AG04450 (cell line): ENCODE results near the gene KIF5A. TPM values are rescaled to one million over a fixed set of nuclear protein-coding genes. Genes with fewer than 3 reads are reported as not detected.

Experiments
- CTCF ChIA-PET: fragments of 300-600, 350-600 bp; formaldehyde crosslinking; extraction: SDS; loops from one replicate; lab custom pipeline; 2022; ENCODE audit warnings: antibody characterized with exemption, inconsistent platforms; lab: Charles Lee
- POLR2A ChIA-PET: fragments of 350-600 bp; formaldehyde crosslinking; extraction: SDS; loops from one replicate; lab custom pipeline; 2021; ENCODE audit warnings: antibody characterized with exemption, inconsistent platforms; lab: Yijun Ruan, JAX
- DNase-seq: peaks from one replicate; pipeline ENCODE4 v3.0.0-alpha.2; 2011; ENCODE audit warnings: low read depth, low spot score
- H3K27ac ChIP-seq: one replicate; pipeline ENCODE4 v1.5.1; 2012; ENCODE audit warnings: low read depth, low read length, control low read depth
- H3K27me3 ChIP-seq: one replicate; pipeline ENCODE4 v1.6.0; 2012; ENCODE audit warnings: low read length; ENCODE audit not compliant: control insufficient read depth, insufficient read depth
- H3K4me3 ChIP-seq: 2 replicates; pipeline ENCODE4 v1.5.1; 2011; ENCODE audit warnings: mild to moderate bottlenecking, low read depth, low read length, control low read depth
- H3K9me3 ChIP-seq: 2 replicates; pipeline ENCODE4 v1.5.1; 2012; ENCODE audit warnings: low read length; ENCODE audit not compliant: control insufficient read depth, insufficient read depth
- polyA plus RNA-seq: library from polyadenylated mRNA; depleted of rRNA; stranded (reverse); fragments of >200 nt; gene quantifications from 2 replicates; pipeline ENCODE4 v1.2.3, GENCODE V29; 2011
- TF ChIP-seq, protein P1 (sequence below): IDR thresholded peaks from 2 replicates; pipeline ENCODE4 v1.5.1; 2011; ENCODE audit warnings: low read depth, low read length, control low read depth, inconsistent platforms

Gene KIF5A
- polyA plus RNA-seq, 1 experiment: 0.45 TPM

DNA sequence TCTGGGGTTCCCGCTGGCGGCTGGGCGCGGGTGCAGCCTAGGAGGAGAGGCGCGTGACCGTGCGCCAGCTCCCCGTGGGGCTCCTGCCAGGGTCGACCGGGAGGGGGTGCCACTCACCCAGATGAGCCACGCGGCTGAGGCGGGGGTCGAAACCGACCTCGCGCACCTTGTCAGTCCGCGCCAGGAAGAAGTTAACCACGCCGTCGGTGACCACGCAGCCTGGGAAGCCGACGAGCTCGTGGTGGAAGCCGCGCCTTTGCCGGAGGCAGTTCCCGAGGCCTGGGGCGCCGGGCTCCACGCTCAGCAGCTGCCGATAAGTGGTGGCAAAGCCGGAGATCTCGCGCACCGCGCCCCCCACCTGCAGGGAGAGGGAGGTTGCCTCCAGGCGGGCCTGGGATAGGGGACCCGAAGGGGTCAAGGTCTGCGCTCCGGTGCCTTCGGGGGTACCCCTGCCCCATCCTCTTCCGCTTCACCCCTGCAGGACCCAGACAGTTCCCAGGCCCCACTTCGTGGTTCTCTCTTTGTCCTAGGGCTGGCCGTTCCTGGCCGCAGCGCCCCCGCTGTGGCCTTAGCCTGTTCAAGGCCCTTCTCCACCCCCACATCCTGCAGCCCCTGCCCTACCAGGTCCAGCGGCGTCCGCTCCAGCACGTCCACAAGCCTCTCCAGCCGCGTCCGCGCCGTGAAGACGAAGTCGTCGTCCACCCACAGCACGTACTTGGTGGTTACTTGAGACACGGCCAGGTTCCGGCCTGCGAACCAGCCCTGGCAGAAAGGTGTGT is 77.8 kb downstream of the KIF5A start:
- CTCF ChIA-PET: interaction anchor here (1.0 kb wide), 1 partner anchor 44 kb away, joined by 4 read pairs; no protein-coding TSS in a partner anchor
- POLR2A ChIA-PET: no interaction called here
- TF ChIP-seq, protein P1, sequence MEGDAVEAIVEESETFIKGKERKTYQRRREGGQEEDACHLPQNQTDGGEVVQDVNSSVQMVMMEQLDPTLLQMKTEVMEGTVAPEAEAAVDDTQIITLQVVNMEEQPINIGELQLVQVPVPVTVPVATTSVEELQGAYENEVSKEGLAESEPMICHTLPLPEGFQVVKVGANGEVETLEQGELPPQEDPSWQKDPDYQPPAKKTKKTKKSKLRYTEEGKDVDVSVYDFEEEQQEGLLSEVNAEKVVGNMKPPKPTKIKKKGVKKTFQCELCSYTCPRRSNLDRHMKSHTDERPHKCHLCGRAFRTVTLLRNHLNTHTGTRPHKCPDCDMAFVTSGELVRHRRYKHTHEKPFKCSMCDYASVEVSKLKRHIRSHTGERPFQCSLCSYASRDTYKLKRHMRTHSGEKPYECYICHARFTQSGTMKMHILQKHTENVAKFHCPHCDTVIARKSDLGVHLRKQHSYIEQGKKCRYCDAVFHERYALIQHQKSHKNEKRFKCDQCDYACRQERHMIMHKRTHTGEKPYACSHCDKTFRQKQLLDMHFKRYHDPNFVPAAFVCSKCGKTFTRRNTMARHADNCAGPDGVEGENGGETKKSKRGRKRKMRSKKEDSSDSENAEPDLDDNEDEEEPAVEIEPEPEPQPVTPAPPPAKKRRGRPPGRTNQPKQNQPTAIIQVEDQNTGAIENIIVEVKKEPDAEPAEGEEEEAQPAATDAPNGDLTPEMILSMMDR: no peak
- H3K9me3 ChIP-seq: peaks cover 4% of the 10 kb centered on the region; the same call in 1 of the 2 replicates
- H3K27me3 ChIP-seq: peaks cover 67% of the 10 kb centered on the region
- no peak for DNase-seq
- no peak overlapping the region for H3K27ac ChIP-seq
- H3K4me3 ChIP-seq: no peak overlapping the region

DNA sequence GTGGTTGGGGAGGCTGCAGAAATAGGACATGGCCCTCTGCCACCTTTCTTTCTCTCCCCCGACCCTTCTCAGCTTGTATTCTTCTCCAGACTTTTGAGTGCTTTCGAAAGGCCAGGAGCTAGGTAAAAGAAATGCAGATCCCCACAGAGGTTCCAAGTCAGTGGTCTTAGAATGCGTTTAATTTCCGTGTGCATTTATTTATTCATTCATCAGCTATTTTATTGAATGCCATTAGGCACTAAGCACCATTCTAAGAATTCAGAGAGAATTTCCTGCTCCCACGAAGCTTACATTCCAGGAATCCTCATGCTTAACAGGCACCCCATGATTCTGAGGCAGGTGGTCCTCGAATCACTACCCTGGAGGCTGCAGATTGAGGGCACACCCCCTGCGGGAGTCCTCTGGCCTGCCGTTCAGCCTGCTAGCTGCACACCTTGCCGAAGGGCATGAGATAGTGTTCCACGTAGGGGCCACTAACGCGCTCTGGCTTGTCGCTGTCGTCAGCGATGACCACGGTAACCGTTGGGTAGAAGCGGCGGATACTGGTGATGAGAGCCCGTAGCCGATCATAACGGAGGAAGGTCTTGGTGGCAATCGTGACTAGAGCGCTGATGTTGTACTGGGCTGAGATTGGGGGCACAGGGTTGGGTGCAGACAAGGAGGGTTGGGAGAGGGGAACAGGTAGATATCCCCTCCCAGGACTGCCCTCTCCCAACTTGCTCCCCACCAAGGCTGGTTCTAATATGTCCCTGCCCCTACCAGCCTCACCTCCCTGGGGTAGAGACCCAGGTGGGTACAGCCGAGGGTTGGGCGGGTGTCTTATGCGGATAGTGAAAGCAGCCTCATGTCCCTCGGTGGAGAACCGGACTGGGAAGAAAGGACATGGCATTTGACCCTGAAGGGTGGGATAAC is 78.7 kb downstream of the KIF5A start:
- Histone ChIP-seq H3K27ac (no peak overlapping the region), H3K27me3 (peaks cover 61% of the 10 kb centered on the region), H3K4me3 (no peak overlapping the region), H3K9me3 (peaks cover 4% of the 10 kb centered on the region; the same call in 1 of the 2 replicates)
- POLR2A ChIA-PET: no interaction called here
- no peak for DNase-seq
- TF ChIP-seq, protein P1: no peak
- CTCF ChIA-PET: interaction anchor here (1.0 kb wide), 1 partner anchor 45 kb away, joined by 4 read pairs; no protein-coding TSS in a partner anchor

- CTCF ChIA-PET: interaction anchor here (1.1 to 1.7 kb wide), 2 partner anchors 10 to 46 kb away, joined by 3 to 4 read pairs; no protein-coding TSS in a partner anchor
- POLR2A ChIA-PET: interaction anchor here (1.0 kb wide), 1 partner anchor 9 kb away, joined by 3 read pairs; no protein-coding TSS in a partner anchor
- peaks cover 57% of the 10 kb centered on the region for H3K27me3 ChIP-seq
Observed at GRCh38 chr12:57629897-57630471, 80.1 kb downstream of the KIF5A start.

DNA sequence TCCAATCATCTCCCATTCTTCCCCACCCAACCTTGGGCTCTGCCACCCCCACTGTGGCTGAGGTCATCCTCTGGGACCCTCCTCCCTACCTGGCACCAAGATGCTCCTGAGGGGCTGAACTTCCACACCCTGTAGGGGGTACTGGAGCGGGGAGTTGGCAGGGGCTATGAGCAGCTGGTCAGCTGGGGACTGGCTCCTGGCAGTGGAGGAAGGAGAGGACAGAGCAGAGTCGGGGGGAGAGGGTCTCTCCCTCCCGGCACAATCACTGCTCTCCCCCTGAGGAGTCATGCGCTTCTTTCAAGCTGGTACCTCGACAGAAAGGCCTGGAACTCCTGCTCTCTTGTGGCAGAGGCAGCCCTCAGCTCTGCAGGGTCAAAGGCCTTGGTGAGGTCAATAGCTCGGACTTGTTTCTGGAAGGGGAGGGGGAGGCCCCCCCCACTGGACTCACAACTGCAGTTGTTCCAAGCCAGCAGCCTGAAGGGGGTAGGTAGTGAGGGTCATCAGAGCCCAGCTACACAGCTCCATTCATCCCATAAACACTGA is 81.1 kb downstream of the KIF5A start:
- DNase-seq: no peak
- no peak overlapping the region for H3K27ac ChIP-seq
- CTCF ChIA-PET: interaction anchor here (1.1 to 1.7 kb wide), 2 partner anchors 11 to 47 kb away, joined by 3 to 4 read pairs; no protein-coding TSS in a partner anchor
- peaks cover 51% of the 10 kb centered on the region for H3K27me3 ChIP-seq
- TF ChIP-seq, protein P1: no peak
- POLR2A ChIA-PET: interaction anchor here (0.6 kb wide), 1 partner anchor 38 kb away, joined by 5 read pairs; no protein-coding TSS in a partner anchor
- no peak overlapping the region for H3K4me3 ChIP-seq
- peaks cover 4% of the 10 kb centered on the region; the same call in 1 of the 2 replicates for H3K9me3 ChIP-seq

More at GRCh38 chr12:57629897-57630471, 80.1 kb downstream of the KIF5A start:
- DNase-seq: no peak
- Histone ChIP-seq H3K9me3 (peaks cover 4% of the 10 kb centered on the region; the same call in 1 of the 2 replicates), H3K4me3 (no peak overlapping the region), H3K27ac (no peak overlapping the region)
- TF ChIP-seq, protein P1: no peak
